HS-5 (cell line): ENCODE data around the gene RCSD1.
A peak's percentile ranks its signal among the peaks of the same experiment; 100 is the strongest.

Experiments
- DNase-seq: peaks from one replicate; pipeline ENCODE4 v3.0.0-alpha.2; 2012; ENCODE audit warnings: low read depth

The RCSD1 gene

GRCh38 chr1:167693425-167694045 is 63.5 kb downstream of the RCSD1 start:
- DNase-seq, result no peak

- no peak for DNase-seq
These were observed 64.7 kb downstream of the RCSD1 start for GRCh38 chr1:167694691-167695090.

GRCh38 chr1:167695147-167695546 is 65.1 kb downstream of the RCSD1 start:
- no peak for DNase-seq

GRCh38 chr1:167695756-167696561 is 65.9 kb downstream of the RCSD1 start:
- DNase-seq, result no peak

- no peak for DNase-seq
These were observed 67.7 kb downstream of the RCSD1 start for GRCh38 chr1:167697667-167698141.

GRCh38 chr1:167698313-167698712 is 68.3 kb downstream of the RCSD1 start:
- no peak for DNase-seq

- DNase-seq, result no peak
These were observed 71.5 kb downstream of the RCSD1 start for GRCh38 chr1:167701510-167701909.

- no peak for DNase-seq
These were observed 73.5 kb downstream of the RCSD1 start for GRCh38 chr1:167703557-167703956.

GRCh38 chr1:167704715-167705114 is 74.7 kb downstream of the RCSD1 start:
- no peak for DNase-seq

GRCh38 chr1:167705250-167705649 is 75.2 kb downstream of the RCSD1 start:
- DNase-seq, result no peak

- no peak for DNase-seq
These were observed 76.3 kb downstream of the RCSD1 start for GRCh38 chr1:167706363-167706762.

GRCh38 chr1:167706931-167707877 is 77.2 kb downstream of the RCSD1 start:
- no peak for DNase-seq

GRCh38 chr1:167707942-167708341 is 77.9 kb downstream of the RCSD1 start:
- DNase-seq, result no peak

- DNase-seq, result no peak
These were observed 78.9 kb downstream of the RCSD1 start for GRCh38 chr1:167708940-167709389.

GRCh38 chr1:167710836-167711235 is 80.8 kb downstream of the RCSD1 start:
- DNase-seq, result no peak

GRCh38 chr1:167711797-167712196 is 81.8 kb downstream of the RCSD1 start:
- DNase-seq, result no peak

- DNase-seq, result no peak
These were observed 83.5 kb downstream of the RCSD1 start for GRCh38 chr1:167713330-167714081.

- DNase-seq, result no peak
These were observed 84.0 kb downstream of the RCSD1 start for GRCh38 chr1:167714098-167714438.

- DNase-seq, result peak; percentile 73
These were observed 84.6 kb downstream of the RCSD1 start for GRCh38 chr1:167714439-167715156.

GRCh38 chr1:167715157-167715999 is 85.3 kb downstream of the RCSD1 start:
- peak; percentile 94 for DNase-seq
